ENCODE data around the gene CNNM3. TPM values are rescaled to one million over a fixed set of nuclear protein-coding genes. Genes with fewer than 3 reads are reported as not detected.

Gene CNNM3
- total RNA-seq, 1 donor from 2014 or later, result 16.5 TPM

GRCh38 chr2:96866149-96866548 lies 50.1 kb downstream of the CNNM3 start:
- Histone ChIP-seq H3K27me3 (no peaks in the 10 kb centered on the region), H3K27ac (no peak overlapping the region), H3K4me1 (peaks cover 41% of the 10 kb centered on the region), H3K4me3 (no peak overlapping the region), H3K9me3 (no peaks in the 10 kb centered on the region), H3K36me3 (peaks cover 0 to 51% of the 10 kb centered on the region in 2 donors)
- TF ChIP-seq POLR2A (IDR thresholded peaks at IDR 0.05) (no peak), POLR2AphosphoS5 (IDR thresholded peaks at IDR 0.05; ENCODE audit: insufficient read depth in 1 of 2, low read depth in 1 of 2) (no peak), CTCF (IDR thresholded peaks at IDR 0.05) (no peak)
- intact Hi-C loops (cut with DNase I), result no loop called here
- DNase-seq (ENCODE audit: extremely low spot score in 2 of 2), result no peak

- DNase-seq (ENCODE audit: extremely low spot score in 2 of 2), result no peak
Measured at GRCh38 chr2:96866586-96866985, 50.5 kb downstream of the CNNM3 start.

GRCh38 chr2:96866986-96867755 lies 51.1 kb downstream of the CNNM3 start:
- Histone ChIP-seq H3K27ac (peak overlapping the region; percentile 98), H3K36me3 (peaks cover 0 to 41% of the 10 kb centered on the region in 2 donors), H3K27me3 (no peaks in the 10 kb centered on the region), H3K4me3 (peak overlapping the region; percentile 78 to 100), H3K4me1 (peaks cover 44% of the 10 kb centered on the region), H3K9me3 (no peaks in the 10 kb centered on the region)
- no peak for TF ChIP-seq POLR2A (IDR thresholded peaks at IDR 0.05)
- no peak for TF ChIP-seq POLR2AphosphoS5 (IDR thresholded peaks at IDR 0.05; ENCODE audit: insufficient read depth in 1 of 2, low read depth in 1 of 2)
- no peak for TF ChIP-seq CTCF (IDR thresholded peaks at IDR 0.05)
- intact Hi-C loops (cut with DNase I), result no loop called here
- no peak for DNase-seq (ENCODE audit: extremely low spot score in 2 of 2)

More at GRCh38 chr2:96866586-96866985, 50.5 kb downstream of the CNNM3 start:
- Histone ChIP-seq H3K36me3 (peaks cover 0 to 47% of the 10 kb centered on the region in 2 donors), H3K4me3 (peak overlapping the region in 1 of 2 donors; percentile 100), H3K27ac (peak overlapping the region; percentile 98), H3K9me3 (no peaks in the 10 kb centered on the region), H3K27me3 (no peaks in the 10 kb centered on the region), H3K4me1 (peaks cover 44% of the 10 kb centered on the region)
- intact Hi-C loops (cut with DNase I), result no loop called here
- TF ChIP-seq POLR2AphosphoS5 (IDR thresholded peaks at IDR 0.05; ENCODE audit: insufficient read depth in 1 of 2, low read depth in 1 of 2) (no peak), CTCF (IDR thresholded peaks at IDR 0.05) (no peak)

- no peaks in the 10 kb centered on the region for H3K27me3 ChIP-seq
- no peak for TF ChIP-seq POLR2A (IDR thresholded peaks at IDR 0.05)
- no peak for TF ChIP-seq CTCF (IDR thresholded peaks at IDR 0.05)
- TF ChIP-seq POLR2AphosphoS5 (IDR thresholded peaks at IDR 0.05; ENCODE audit: insufficient read depth in 1 of 2, low read depth in 1 of 2), result no peak
- DNase-seq (ENCODE audit: extremely low spot score in 2 of 2), result no peak
- peak overlapping the region; percentile 98 for H3K27ac ChIP-seq
- peak overlapping the region; percentile 78 to 100 for H3K4me3 ChIP-seq
- H3K9me3 ChIP-seq, result no peaks in the 10 kb centered on the region
- intact Hi-C loops (cut with DNase I), result loop anchor here (2.0 kb wide), 1 partner anchor 39 kb away; no protein-coding TSS in a partner anchor
- H3K36me3 ChIP-seq, result peaks cover 0 to 35% of the 10 kb centered on the region in 2 donors
- H3K4me1 ChIP-seq, result peaks cover 49% of the 10 kb centered on the region
Measured at GRCh38 chr2:96867756-96868554, 51.9 kb downstream of the CNNM3 start.
